ENCODE measurements around the gene PHOSPHO1.

- no peak for TF ChIP-seq CTCF (IDR thresholded peaks at IDR 0.05; ENCODE audit: low read depth, low read length)
- no peak for TF ChIP-seq MAX (IDR thresholded peaks at IDR 0.05; ENCODE audit: low read depth, low read length)
- TF ChIP-seq POLR2A (IDR thresholded peaks at IDR 0.05; ENCODE audit: extremely low read depth, insufficient read length): no peak
- TF ChIP-seq MYC (IDR thresholded peaks at IDR 0.05; ENCODE audit: low read depth, low read length): no peak
These were observed 34.8 kb downstream of the PHOSPHO1 start for GRCh38 chr17:49195751-49196150.

All from NB4 (cell line).